KOPT-K1 (cell line): ENCODE data around the gene SDHAF3.

Experiments used
- H3K27ac ChIP-seq: fragments of 200-600 bp; sonication (generic); 2 replicates; pipeline ENCODE4 v1.5.1; 2016; ENCODE audit warnings: antibody characterized with exemption, mild to moderate bottlenecking, low read depth, low read length; ENCODE audit not compliant: poor library complexity, severe bottlenecking
- H3K36me3 ChIP-seq: fragments of 200-600 bp; sonication (generic); 2 replicates; pipeline ENCODE4 v1.5.1; 2017; ENCODE audit warnings: antibody characterized with exemption, mild to moderate bottlenecking, low read length, moderate library complexity; ENCODE audit not compliant: insufficient read depth
- H3K9me3 ChIP-seq: fragments of 200-600 bp; sonication (generic); 2 replicates; pipeline ENCODE4 v1.5.1; 2017; ENCODE audit warnings: antibody characterized with exemption, low read length, mild to moderate bottlenecking; ENCODE audit not compliant: insufficient read depth, poor library complexity, severe bottlenecking

SDHAF3 gene

DNA sequence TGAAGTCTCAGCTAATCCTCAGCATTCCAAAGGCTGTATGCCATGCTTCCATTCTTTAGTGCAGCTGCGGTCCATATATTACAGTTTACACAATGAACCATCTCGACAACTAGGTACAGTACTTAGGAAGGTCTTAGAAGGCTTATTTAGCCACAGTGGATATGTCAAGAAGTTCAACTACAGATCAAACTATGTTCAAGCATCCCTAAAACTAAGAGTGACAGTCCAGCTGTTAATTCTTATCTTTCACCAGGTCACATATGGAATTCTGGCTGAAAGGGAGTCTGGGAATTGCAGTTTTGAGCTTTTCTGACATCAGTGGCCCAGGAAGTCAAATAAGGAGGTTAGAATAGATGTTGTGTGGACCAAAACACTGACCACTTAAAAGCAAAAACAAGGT lies 106.8 kb downstream of the SDHAF3 start:
- Histone ChIP-seq H3K9me3 (no peaks in the 10 kb centered on the region), H3K27ac (no peak overlapping the region), H3K36me3 (no peaks in the 10 kb centered on the region)

DNA sequence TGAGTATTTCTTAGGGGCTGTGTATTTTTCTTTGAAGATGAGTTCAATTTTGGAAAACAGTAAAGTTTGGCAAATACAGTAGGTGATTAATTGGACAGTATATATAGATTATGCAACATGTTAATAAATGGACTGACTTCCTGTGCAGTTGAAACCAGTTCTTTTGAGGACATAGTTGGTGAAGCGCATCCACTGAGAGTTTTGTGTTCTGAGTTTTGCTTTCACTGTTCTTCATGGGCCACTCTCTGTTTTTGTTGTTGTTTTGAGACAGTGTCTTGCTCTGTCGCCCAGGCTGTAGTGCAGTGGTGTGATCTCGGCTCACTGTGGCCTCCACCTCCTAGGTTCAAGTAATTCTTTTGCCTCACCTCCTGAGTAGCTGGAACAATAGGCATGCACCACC lies 109.0 kb downstream of the SDHAF3 start:
- Histone ChIP-seq H3K27ac (no peak overlapping the region), H3K36me3 (no peaks in the 10 kb centered on the region), H3K9me3 (peaks cover under 1% of the 10 kb centered on the region)
